Spinal cord (tissue), 10 donors: Measurements from ENCODE around the gene HOXA4. TPM values are rescaled to one million over a fixed set of nuclear protein-coding genes. Genes with fewer than 3 reads are reported as not detected.
A peak's percentile ranks its signal among the peaks of the same experiment; 100 is the strongest.

Experiments
- DNase-seq, 6 donors: peaks; one replicate each; pipeline versions ENCODE4 v3.0.0 to v3.0.0-alpha.2; 2013 to 2015; ENCODE audit warnings: low spot score in 6 of 6, low read depth in 4 of 6
- H3K27ac ChIP-seq: one replicate; pipeline ENCODE4 v1.5.1; 2013; ENCODE audit warnings: low read depth, low read length, control low read depth
- H3K27me3 ChIP-seq: one replicate; pipeline ENCODE4 v1.6.1; 2013; ENCODE audit warnings: low read length; ENCODE audit not compliant: control insufficient read depth, insufficient read depth
- H3K36me3 ChIP-seq: one replicate; pipeline ENCODE4 v1.6.1; 2013; ENCODE audit warnings: low read length; ENCODE audit not compliant: control insufficient read depth, insufficient read depth
- H3K4me1 ChIP-seq: one replicate; pipeline ENCODE4 v1.6.1; 2013; ENCODE audit warnings: low read length; ENCODE audit not compliant: control insufficient read depth, insufficient read depth
- H3K4me3 ChIP-seq: one replicate; pipeline ENCODE4 v1.5.1; 2013; ENCODE audit warnings: low read depth, low read length, control low read depth
- H3K9me3 ChIP-seq: one replicate; pipeline ENCODE4 v1.6.1; 2013; ENCODE audit warnings: low read length; ENCODE audit not compliant: control insufficient read depth, insufficient read depth
- WGBS: methylation state at CpG from one replicate; pipeline ENCODE4 v1.1.5; 2013; ENCODE audit warnings: missing lambda C conversion rate; ENCODE audit not compliant: insufficient coverage; 5-methylcytosine and 5-hydroxymethylcytosine counted together
- long read RNA-seq, 4 donors: transcript quantifications; one replicate each; lab custom pipeline, GENCODE V29; 2026
- polyA plus RNA-seq, 2 donors: library from polyadenylated mRNA; unstranded; fragments of 120-200 nt; gene quantifications; one replicate each; pipeline ENCODE4 v1.2.1, GENCODE V29; 2013; ENCODE audit not compliant: insufficient read length in 2 of 2
- total RNA-seq, 2 donors: library from RNA; depleted of rRNA in 1 of 2; stranded (reverse); fragments of 120-200 nt in 1 of 2; fragments of >200 nt in 1 of 2; gene quantifications; one replicate each; pipeline versions ENCODE4 v1.2.3 to v1.2.4, GENCODE V29; 2013 to 2014
- donor health status: healthy.

The HOXA4 gene
- total RNA-seq (1 to 10 TPM; 1.4 to 2.5 TPM), polyA plus RNA-seq (10 to 100 TPM; 48.9 to 56.1 TPM)
- long read RNA-seq, donor 1, transcript HOXA4-204 (2 exons, 1,728 nt), result major isoform, 14 of 14 reads
- long read RNA-seq, donor 1, partial matches to known transcripts, result 0 of 14 reads
- long read RNA-seq, donor 1, other reads (novel, unspliced or antisense), result 0 of 14 reads
- long read RNA-seq, donor 2, transcript HOXA4-204 (2 exons, 1,728 nt), result major isoform, 5 of 5 reads
- long read RNA-seq, donor 2, partial matches to known transcripts, result 0 of 5 reads
- long read RNA-seq, donor 2, other reads (novel, unspliced or antisense), result 0 of 5 reads
- long read RNA-seq, donor 3, transcript HOXA4-204 (2 exons, 1,728 nt), result major isoform, 14 of 19 reads
- long read RNA-seq, donor 3, partial matches to known transcripts, result 5 of 19 reads
- long read RNA-seq, donor 3, other reads (novel, unspliced or antisense), result 0 of 19 reads
- long read RNA-seq, donor 4, transcript HOXA4-204 (2 exons, 1,728 nt), result major isoform, 11 of 11 reads
- long read RNA-seq, donor 4, partial matches to known transcripts, result 0 of 11 reads
- long read RNA-seq, donor 4, other reads (novel, unspliced or antisense), result 0 of 11 reads

DNA sequence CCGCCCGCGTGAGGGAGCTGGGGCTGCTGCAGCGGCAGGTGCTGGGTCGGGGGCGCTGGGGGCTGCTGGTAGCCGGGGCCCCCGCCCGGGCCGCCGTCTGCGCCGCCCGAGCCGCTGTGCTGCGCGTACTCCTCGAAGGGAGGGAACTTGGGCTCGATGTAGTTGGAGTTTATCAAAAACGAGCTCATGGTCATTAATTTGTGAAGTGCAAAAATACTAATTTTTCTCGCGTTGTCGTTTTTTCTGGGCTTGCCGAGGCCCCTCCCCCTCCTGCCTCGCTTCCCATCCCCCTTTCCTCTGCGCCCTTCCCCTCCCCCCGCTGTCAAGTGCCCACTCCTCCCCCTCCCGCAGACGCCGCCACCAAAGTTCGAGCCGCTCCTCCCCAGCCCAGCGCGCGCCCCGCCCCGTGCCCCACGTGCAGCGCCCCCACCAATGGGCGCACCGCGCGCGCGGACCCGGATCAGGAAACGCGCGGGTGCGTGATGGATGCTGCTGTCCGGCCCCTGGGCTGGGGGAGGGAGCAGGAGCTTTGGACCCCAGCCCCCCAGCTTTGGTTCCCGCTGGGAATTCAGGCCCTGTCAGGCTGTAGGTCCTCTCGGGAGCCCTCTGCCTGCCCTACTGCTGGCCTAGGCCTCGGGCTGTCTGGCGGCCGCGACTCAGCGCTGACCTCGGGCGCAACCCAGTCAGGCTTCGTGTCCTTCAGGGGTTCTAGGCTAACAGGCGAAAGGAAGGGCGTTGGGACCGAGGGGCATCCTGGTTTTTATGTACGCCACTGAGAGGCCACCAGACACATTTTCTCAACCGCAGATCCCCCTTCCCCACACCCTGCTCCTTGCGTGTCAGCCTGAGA, at the start of gene HOXA4:
Gene HOXA4, minus strand, starts transcription at position 218 of the 850 bp plus-strand sequence. Its CDS starts 24 bp downstream, at position 194.
- under 1% methylated on average over 56 of the region's 67 CpGs for WGBS
- peaks cover 7% of the 10 kb centered on the region for H3K36me3 ChIP-seq
- peak in 4 of 6 donors; percentile 85 to 97 (median 90) for DNase-seq
- H3K27me3 ChIP-seq, result no peaks in the 10 kb centered on the region
- peak within 1 kb of the TSS; percentile 83 for H3K4me3 ChIP-seq
- no peaks in the 10 kb centered on the region for H3K9me3 ChIP-seq
- H3K4me1 ChIP-seq, result peaks cover 26% of the 10 kb centered on the region
- peak within 1 kb of the TSS; percentile 98 for H3K27ac ChIP-seq

DNA sequence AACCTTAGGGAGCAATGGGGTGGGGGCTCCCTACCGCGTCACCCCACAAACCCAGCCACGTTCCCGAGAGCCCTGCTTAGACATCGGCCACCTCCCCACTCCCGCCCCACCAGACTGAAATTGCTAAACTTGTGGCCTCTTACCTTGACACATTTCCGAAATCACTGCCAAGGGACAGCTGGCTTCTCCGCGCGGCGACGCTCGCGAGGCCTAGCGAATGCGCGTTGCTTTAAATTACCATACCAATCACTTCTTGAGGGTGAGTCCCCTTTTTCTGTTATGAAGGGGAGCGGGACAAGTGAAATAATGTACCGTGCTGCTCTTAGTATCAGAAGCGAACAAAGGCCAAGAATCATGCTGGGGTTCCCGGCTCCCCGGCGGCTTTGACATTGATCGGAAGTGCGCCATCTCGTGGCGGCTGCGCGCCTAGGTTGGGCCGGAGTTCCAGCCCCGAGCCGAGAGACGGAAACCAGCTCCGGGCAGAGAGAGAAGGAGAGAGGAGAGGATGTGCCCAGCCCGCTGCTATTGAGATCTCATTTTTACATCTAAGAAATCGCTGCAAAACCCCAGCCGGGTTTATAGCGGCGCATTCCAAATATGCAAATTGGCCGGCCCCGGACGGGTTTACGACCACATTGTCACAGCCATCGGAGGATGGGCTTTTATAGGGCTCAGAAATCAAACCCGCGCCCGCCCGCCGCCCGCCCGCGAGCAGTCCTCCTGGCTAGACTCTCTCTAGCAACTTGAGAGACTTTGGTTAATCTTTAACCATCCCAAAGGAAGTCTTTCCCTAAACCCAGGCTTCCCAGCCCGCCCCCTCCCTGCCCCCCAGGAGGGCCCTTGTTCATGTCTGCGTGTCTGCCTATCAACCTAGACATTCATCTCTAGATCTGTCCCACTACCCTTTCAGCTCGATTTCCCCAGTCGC, 49.2 kb upstream of the HOXA4 start:
- H3K4me1 ChIP-seq, result peaks cover 71% of the 10 kb centered on the region
- H3K9me3 ChIP-seq, result no peaks in the 10 kb centered on the region
- H3K4me3 ChIP-seq, result peak overlapping the region; percentile 38
- WGBS, result 2% methylated on average over 42 of the region's 56 CpGs
- peak in 2 of 6 donors; percentile 85 to 89 for DNase-seq
- H3K36me3 ChIP-seq, result no peaks in the 10 kb centered on the region
- peak overlapping the region; percentile 85 for H3K27ac ChIP-seq
- H3K27me3 ChIP-seq, result peaks cover 99% of the 10 kb centered on the region

DNA sequence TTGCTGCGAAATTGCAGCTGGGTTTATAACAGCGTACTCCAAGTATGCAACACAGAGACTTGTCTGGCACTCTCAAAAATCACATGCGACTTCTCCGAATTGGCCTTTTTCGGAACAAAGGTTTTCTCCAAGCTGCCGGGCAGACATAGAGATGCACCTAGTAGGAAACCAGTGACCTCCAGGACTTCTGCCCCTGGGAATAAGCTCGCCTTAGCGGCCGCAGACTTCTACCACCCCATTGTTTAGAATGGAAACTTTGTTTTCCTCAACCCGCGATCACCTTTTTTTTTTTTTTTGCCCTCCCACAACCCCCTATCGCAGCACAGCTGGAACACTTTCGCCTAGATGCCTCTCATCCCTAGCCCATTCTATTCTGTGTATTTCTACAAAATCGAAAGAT, 48.5 kb upstream of the HOXA4 start:
- Histone ChIP-seq H3K9me3 (no peaks in the 10 kb centered on the region), H3K36me3 (no peaks in the 10 kb centered on the region), H3K4me1 (peaks cover 72% of the 10 kb centered on the region), H3K27ac (peak overlapping the region; percentile 85), H3K27me3 (peaks cover 99% of the 10 kb centered on the region), H3K4me3 (peak overlapping the region; percentile 38)
- WGBS, result 23% methylated on average over 12 of the region's 14 CpGs
- DNase-seq, result no peak

DNA sequence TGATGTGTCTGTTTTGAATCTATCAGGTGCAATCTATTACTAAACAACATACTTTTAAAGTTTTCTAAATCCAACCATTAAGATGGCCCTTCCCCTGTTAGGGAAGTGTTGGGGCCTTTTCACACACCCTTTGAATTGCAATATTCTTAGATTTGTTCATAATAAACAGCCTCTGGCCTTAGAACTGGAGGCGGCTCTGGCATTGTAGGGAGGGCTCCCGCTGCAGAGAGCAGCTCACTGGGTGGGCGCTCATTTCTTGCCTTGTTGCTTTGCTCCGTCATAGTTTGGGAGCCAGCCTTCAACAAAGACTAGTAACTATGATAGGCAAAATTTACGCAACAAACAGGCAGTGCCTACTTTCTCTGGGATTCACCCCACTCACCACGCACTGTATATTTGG, 47.8 kb upstream of the HOXA4 start:
- peak overlapping the region; percentile 85 for H3K27ac ChIP-seq

DNA sequence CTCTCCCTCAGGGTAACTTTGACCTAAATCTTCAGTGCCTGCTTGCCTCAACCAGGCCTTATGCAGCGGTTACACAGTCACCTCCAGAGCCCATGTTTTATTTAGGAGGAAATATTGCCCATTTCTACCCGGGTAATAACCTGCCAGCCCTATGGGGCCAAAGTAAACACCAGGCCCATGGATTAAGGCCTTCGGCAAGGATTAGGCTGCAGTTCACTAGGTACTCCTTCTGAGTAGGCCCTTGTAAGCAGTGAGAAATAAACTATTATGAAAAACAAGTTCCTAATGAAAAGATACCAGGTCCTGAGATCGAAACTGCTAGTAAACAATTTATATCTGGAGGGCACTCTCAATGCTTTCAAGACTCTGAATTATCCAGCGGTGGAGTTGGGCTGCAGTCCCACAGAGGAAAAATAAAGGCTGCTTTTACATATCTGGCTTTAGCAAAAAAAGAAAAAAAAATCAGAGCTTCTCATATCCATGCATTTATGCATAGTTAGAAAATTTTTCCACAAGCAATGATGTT, 47.3 kb upstream of the HOXA4 start:
- H3K27ac ChIP-seq, result peak overlapping the region; percentile 85
- H3K9me3 ChIP-seq, result no peaks in the 10 kb centered on the region
- H3K36me3 ChIP-seq, result peaks cover under 1% of the 10 kb centered on the region
- peaks cover 65% of the 10 kb centered on the region for H3K4me1 ChIP-seq
- no peak for DNase-seq
- peaks cover 90% of the 10 kb centered on the region for H3K27me3 ChIP-seq
- WGBS, result 79% methylated on average over 2 of the region's 5 CpGs
- H3K4me3 ChIP-seq, result peak overlapping the region; percentile 38

More for the DNA sequence above, 47.8 kb upstream of the HOXA4 start:
- peaks cover 67% of the 10 kb centered on the region for H3K4me1 ChIP-seq
- peak overlapping the region; percentile 38 for H3K4me3 ChIP-seq
- H3K36me3 ChIP-seq, result no peaks in the 10 kb centered on the region
- peaks cover 92% of the 10 kb centered on the region for H3K27me3 ChIP-seq
- H3K9me3 ChIP-seq, result no peaks in the 10 kb centered on the region
- 55% methylated on average over 3 of the region's 6 CpGs for WGBS
- DNase-seq, result no peak

DNA sequence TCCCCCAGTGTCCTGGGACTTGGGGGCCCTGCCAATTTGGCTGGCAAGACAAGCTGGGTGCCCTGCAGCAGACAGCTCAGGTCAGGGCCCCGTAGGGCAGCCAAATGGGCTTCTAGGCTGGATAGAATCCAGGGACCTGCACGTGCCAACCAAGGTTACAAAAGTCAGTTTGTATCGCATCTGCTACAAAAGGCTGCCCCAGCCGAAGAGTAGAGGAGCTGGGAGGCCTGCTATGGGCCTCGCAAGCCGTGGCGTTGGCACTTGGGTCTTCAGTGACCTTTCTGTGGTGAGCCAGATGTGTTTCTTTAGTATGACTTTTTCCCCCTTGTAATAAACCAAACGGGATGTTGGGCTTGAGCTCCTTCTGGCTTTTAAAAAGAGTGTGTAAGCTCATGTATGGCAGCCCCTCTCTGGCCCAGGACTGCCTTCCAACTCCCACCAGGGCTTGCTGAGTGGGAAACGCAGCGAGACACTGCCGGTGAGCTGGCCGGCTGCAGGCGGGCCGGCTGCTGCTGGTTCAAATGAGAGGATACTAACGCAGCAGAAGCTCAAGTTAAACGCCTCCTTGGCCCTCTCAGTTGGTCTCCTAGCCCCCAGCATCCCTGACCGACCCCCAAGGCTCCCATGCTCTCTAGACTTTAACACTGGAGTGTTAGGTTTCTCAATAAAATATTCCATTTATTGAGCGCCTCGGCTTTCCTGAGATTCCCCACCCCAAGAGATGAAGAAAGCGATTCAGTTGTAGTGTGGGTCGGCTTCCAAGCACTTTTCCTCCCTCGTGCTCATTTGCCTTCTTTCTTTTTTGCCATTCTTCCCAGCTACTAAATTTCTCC, 46.6 kb upstream of the HOXA4 start:
- Histone ChIP-seq H3K4me3 (peak overlapping the region; percentile 38), H3K27me3 (peaks cover 90% of the 10 kb centered on the region), H3K36me3 (peaks cover 6% of the 10 kb centered on the region), H3K27ac (peak overlapping the region; percentile 85), H3K9me3 (no peaks in the 10 kb centered on the region), H3K4me1 (peaks cover 68% of the 10 kb centered on the region)
- DNase-seq, result no peak
- 65% methylated on average over 14 of the region's 22 CpGs for WGBS

DNA sequence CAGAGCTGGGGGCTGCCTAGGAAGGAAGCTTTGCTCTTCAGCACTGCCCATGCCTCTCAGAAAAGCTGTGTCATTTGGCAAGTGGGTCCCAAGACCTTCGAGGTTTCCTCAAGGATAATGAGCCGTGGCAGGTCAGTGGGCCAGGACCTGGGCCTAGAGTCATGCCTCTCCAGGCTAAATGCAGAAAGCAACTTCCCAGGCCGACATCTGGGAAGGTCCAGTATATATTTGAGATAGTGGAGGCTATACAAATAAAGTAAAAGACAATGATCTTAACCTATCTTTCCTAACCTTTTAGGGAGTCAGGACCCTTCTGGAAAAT, 45.9 kb upstream of the HOXA4 start:
- Histone ChIP-seq H3K36me3 (peaks cover 9% of the 10 kb centered on the region), H3K4me1 (peaks cover 69% of the 10 kb centered on the region), H3K9me3 (no peaks in the 10 kb centered on the region), H3K27ac (peak overlapping the region; percentile 85), H3K4me3 (peak overlapping the region; percentile 4), H3K27me3 (peaks cover 90% of the 10 kb centered on the region)
- WGBS, result 50% methylated on average over 2 of the region's 3 CpGs
- DNase-seq, result no peak
